ENCODE data around the gene MSI2. TPM values are rescaled to one million over a fixed set of nuclear protein-coding genes. Genes with fewer than 3 reads are reported as not detected.

The MSI2 gene
- total and polyA plus RNA-seq, 9 of the 15 experiments (the other 6 are each of a cell fraction or from before 2014, with no cell fraction given): 4.6 to 61.8 (median 42.4) TPM

DNA sequence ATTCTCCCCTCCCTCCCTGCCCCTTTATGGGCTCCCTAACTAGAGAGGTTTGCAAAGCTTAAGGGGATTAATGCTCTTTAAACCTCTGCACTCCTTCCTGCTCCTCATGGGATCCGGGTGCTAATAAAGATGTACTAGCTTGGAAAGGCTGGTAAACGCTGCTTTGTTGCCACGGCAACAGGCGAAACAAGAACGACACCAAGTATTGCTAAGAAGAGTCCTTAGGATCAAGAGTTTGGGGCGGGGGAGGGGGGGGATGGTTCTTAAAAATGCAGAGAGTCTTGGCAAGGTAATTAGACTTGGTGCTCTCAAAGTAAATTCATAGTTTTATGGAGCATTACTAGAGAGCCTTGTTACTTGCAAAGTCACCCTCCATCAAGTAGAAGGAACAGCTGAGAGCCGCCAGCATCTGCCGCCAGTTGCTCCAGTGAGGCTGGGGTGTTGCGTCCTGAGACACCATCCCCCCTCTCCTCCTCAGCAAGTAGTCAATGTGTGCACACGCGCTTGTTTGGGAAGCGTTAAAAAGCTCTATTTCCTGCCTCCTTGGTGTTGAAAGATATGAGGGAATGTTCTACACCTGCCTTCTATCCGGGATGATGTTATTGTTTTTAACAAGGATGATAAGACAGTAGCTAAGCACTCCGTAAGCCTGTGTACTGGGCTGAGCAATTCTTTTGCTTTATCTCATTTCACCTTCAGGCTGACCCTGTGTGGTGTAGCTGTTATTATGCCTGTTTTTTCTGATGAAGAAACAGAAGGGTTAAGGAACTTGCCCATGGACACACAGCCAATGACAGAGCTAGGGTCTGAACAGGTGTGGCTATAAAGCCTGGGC lies 297.9 kb downstream of the MSI2 start (continued):
- TF ChIP-seq ZNF408 (CRISPR knock-in tag; IDR thresholded peaks at IDR 0.05; ENCODE audit: low read depth): no peak
- TF ChIP-seq KDM1A (IDR thresholded peaks at IDR 0.05): peak; percentile 79 to 81
- no peak for TF ChIP-seq NCOA2 (IDR thresholded peaks at IDR 0.05; ENCODE audit: partially characterized antibody in 2 of 2)
- TF ChIP-seq POLR2AphosphoS5 (IDR thresholded peaks at IDR 0.05; ENCODE audit: control insufficient read depth, insufficient read depth, low read depth, low read length): peak; percentile 28; the same call in 1 of the 2 replicates
- no peak for TF ChIP-seq FOXA1 (IDR thresholded peaks at IDR 0.05; ENCODE audit: borderline replicate concordance)
- TF ChIP-seq TRIM24 (IDR thresholded peaks at IDR 0.05): peak in 1 of 2 experiments; percentile 46; a peak in 1 of 4 replicates
- peak; percentile 44; the same call in 1 of the 2 replicates for TF ChIP-seq TAL1 (IDR thresholded peaks at IDR 0.05)
- 0 out of 2 replicates have a peak, but pooled peaks have one; percentile 23 for TF ChIP-seq CHD2 (IDR thresholded peaks at IDR 0.05; ENCODE audit: low read depth, low read length)
- 0 out of 2 replicates have a peak, but pooled peaks have one; percentile 27 for TF ChIP-seq ZNF589 (CRISPR knock-in tag; IDR thresholded peaks at IDR 0.05; ENCODE audit: low read depth)
- TF ChIP-seq JUND (IDR thresholded peaks at IDR 0.05; ENCODE audit: borderline replicate concordance, low read depth, low read length): no peak
- TF ChIP-seq JUND (tag; IDR thresholded peaks at IDR 0.05; ENCODE audit: borderline replicate concordance, low read depth, low read length): peak; percentile 33; the same call in 1 of the 3 replicates
- 0 out of 2 replicates have a peak, but pooled peaks have one; percentile 41 for TF ChIP-seq LEF1 (IDR thresholded peaks at IDR 0.05)
- TF ChIP-seq MEIS2 (IDR thresholded peaks at IDR 0.05; ENCODE audit: partially characterized antibody): peak; percentile 72
- TF ChIP-seq DPF2 (IDR thresholded peaks at IDR 0.05): peak; percentile 44; the same call in 1 of the 2 replicates
- peak; percentile 85 for TF ChIP-seq SOX6 (IDR thresholded peaks at IDR 0.05)
- TF ChIP-seq PCBP2 (IDR thresholded peaks at IDR 0.05; ENCODE audit: low read depth, low read length, poor library complexity, severe bottlenecking): no peak
- TF ChIP-seq HDAC2 (IDR thresholded peaks at IDR 0.05): 0 out of 2 replicates have a peak, but pooled peaks have one; percentile 31
- TF ChIP-seq FOXJ2 (tag; IDR thresholded peaks at IDR 0.05): peak; percentile 89
- peak; percentile 68; the same call in 1 of the 2 replicates for TF ChIP-seq ADNP (tag; IDR thresholded peaks at IDR 0.05)
- peak; percentile 62; the same call in 1 of the 2 replicates for TF ChIP-seq ZEB2 (IDR thresholded peaks at IDR 0.05)
- peak; percentile 87 for TF ChIP-seq ZFP36 (IDR thresholded peaks at IDR 0.05; ENCODE audit: low read depth, low read length, partially characterized antibody)
- TF ChIP-seq, protein P1, sequence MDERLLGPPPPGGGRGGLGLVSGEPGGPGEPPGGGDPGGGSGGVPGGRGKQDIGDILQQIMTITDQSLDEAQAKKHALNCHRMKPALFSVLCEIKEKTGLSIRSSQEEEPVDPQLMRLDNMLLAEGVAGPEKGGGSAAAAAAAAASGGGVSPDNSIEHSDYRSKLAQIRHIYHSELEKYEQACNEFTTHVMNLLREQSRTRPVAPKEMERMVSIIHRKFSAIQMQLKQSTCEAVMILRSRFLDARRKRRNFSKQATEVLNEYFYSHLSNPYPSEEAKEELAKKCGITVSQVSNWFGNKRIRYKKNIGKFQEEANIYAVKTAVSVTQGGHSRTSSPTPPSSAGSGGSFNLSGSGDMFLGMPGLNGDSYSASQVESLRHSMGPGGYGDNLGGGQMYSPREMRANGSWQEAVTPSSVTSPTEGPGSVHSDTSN (CRISPR knock-in tag; IDR thresholded peaks at IDR 0.05; ENCODE audit: low read depth): no peak
- TF ChIP-seq, protein P1 (tag; conservative IDR thresholded peaks at IDR 0.05; ENCODE audit: low read depth): peak; percentile 43
- no peak; the same call in 1 of the 2 replicates for TF ChIP-seq DMBX1 (CRISPR knock-in tag; IDR thresholded peaks at IDR 0.05; ENCODE audit: borderline replicate concordance)
- TF ChIP-seq E2F5 (CRISPR knock-in tag; IDR thresholded peaks at IDR 0.05): no peak
- TF ChIP-seq HNRNPLL (IDR thresholded peaks at IDR 0.05; ENCODE audit: low read depth, low read length, poor library complexity, severe bottlenecking): peak; percentile 34
- TF ChIP-seq ASH1L (IDR thresholded peaks at IDR 0.05; ENCODE audit: borderline replicate concordance, low read depth, partially characterized antibody): no peak

Measured in K562 (cell line).